Measurements from ENCODE around the gene RELL1.

The RELL1 gene

GRCh38 chr4:37629713-37630112, 56.5 kb downstream of the RELL1 start:
- Mint-ChIP-seq H3K9me3 (no peaks in the 10 kb centered on the region), H3K27ac (no peak overlapping the region), H3K4me1 (peaks cover 9% of the 10 kb centered on the region), H3K36me3 (ENCODE audit: low read depth) (peaks cover 43% of the 10 kb centered on the region), H3K27me3 (ENCODE audit: low read depth) (no peaks in the 10 kb centered on the region), H3K4me3 (no peak overlapping the region)
- no peak for TF ChIP-seq CTCF (IDR thresholded peaks at IDR 0.05; ENCODE audit: unreplicated experiment in 3 of 3)

GRCh38 chr4:37628977-37629609, 57.1 kb downstream of the RELL1 start:
- Mint-ChIP-seq H3K36me3 (ENCODE audit: low read depth) (peaks cover 37% of the 10 kb centered on the region), H3K4me1 (peaks cover 9% of the 10 kb centered on the region), H3K27me3 (ENCODE audit: low read depth) (no peaks in the 10 kb centered on the region), H3K9me3 (no peaks in the 10 kb centered on the region), H3K4me3 (no peak overlapping the region), H3K27ac (no peak overlapping the region)
- no peak for TF ChIP-seq CTCF (IDR thresholded peaks at IDR 0.05; ENCODE audit: unreplicated experiment in 3 of 3)

GRCh38 chr4:37627263-37627662, 58.9 kb downstream of the RELL1 start:
- Mint-ChIP-seq H3K9me3 (no peaks in the 10 kb centered on the region), H3K4me3 (no peak overlapping the region), H3K27ac (no peak overlapping the region), H3K4me1 (peaks cover 26% of the 10 kb centered on the region), H3K27me3 (ENCODE audit: low read depth) (no peaks in the 10 kb centered on the region), H3K36me3 (ENCODE audit: low read depth) (peaks cover 27% of the 10 kb centered on the region)
- no peak for TF ChIP-seq CTCF (IDR thresholded peaks at IDR 0.05; ENCODE audit: unreplicated experiment in 3 of 3)

GRCh38 chr4:37625499-37625898, 60.7 kb downstream of the RELL1 start:
- Mint-ChIP-seq H3K9me3 (no peaks in the 10 kb centered on the region), H3K27me3 (ENCODE audit: low read depth) (no peaks in the 10 kb centered on the region), H3K4me3 (no peak overlapping the region), H3K27ac (no peak overlapping the region), H3K4me1 (peaks cover 39% of the 10 kb centered on the region), H3K36me3 (ENCODE audit: low read depth) (peaks cover 22% of the 10 kb centered on the region)
- no peak for TF ChIP-seq CTCF (IDR thresholded peaks at IDR 0.05; ENCODE audit: unreplicated experiment in 3 of 3)

GRCh38 chr4:37623940-37624339, 62.2 kb downstream of the RELL1 start:
- Mint-ChIP-seq H3K27me3 (ENCODE audit: low read depth) (no peaks in the 10 kb centered on the region), H3K27ac (peak overlapping the region; percentile 28 to 48 (median 36)), H3K4me3 (no peak overlapping the region), H3K36me3 (ENCODE audit: low read depth) (peaks cover 10% of the 10 kb centered on the region), H3K4me1 (peaks cover 39% of the 10 kb centered on the region), H3K9me3 (no peaks in the 10 kb centered on the region)
- TF ChIP-seq CTCF (IDR thresholded peaks at IDR 0.05; ENCODE audit: unreplicated experiment in 3 of 3): no peak

GRCh38 chr4:37623125-37623524, 63.1 kb downstream of the RELL1 start:
- peaks cover 39% of the 10 kb centered on the region for H3K4me1 Mint-ChIP-seq
- no peak for TF ChIP-seq CTCF (IDR thresholded peaks at IDR 0.05; ENCODE audit: unreplicated experiment in 3 of 3)
- H3K27me3 Mint-ChIP-seq (ENCODE audit: low read depth): no peaks in the 10 kb centered on the region
- no peaks in the 10 kb centered on the region for H3K9me3 Mint-ChIP-seq
- peak overlapping the region in 1 of 3 experiments; percentile 36 for H3K27ac Mint-ChIP-seq
- no peak overlapping the region for H3K4me3 Mint-ChIP-seq
- H3K36me3 Mint-ChIP-seq (ENCODE audit: low read depth): peaks cover 5% of the 10 kb centered on the region

Measured in nephron (organoid).